GM12878 (cell line): ENCODE results near the gene TRAF3IP1.

ENCODE experiments used
- BCL11A ChIP-seq: IDR thresholded peaks from 2 replicates; pipeline ENCODE4 v1.6.1; 2011; ENCODE audit warnings: low read depth, low read length
- DPF2 ChIP-seq: fragments of 450-650 bp; IDR thresholded peaks from 2 replicates; pipeline ENCODE4 v1.6.1; 2017; ENCODE audit warnings: mild to moderate bottlenecking
- JUND ChIP-seq: IDR thresholded peaks from 2 replicates; pipeline ENCODE4 v1.6.1; 2012; ENCODE audit warnings: low read depth, mild to moderate bottlenecking, low read length, improper control_type of control experiment, moderate library complexity
- KLF5 ChIP-seq: fragments of 450-650 bp; IDR thresholded peaks from 2 replicates; pipeline ENCODE4 v1.6.1; 2014; ENCODE audit warnings: mild to moderate bottlenecking; ENCODE audit not compliant: partially characterized antibody
- RB1 ChIP-seq: fragments of 450-650 bp; formaldehyde crosslinking; IDR thresholded peaks from 2 replicates; pipeline ENCODE4 v1.6.1; 2017; ENCODE audit warnings: mild to moderate bottlenecking, borderline replicate concordance
- SIN3A ChIP-seq: IDR thresholded peaks from 2 replicates; pipeline ENCODE4 v1.6.1; 2012; ENCODE audit warnings: low read depth, low read length, improper control_type of control experiment
- SP1 ChIP-seq: IDR thresholded peaks from one replicate; pipeline ENCODE4 v1.6.1; 2011; ENCODE audit warnings: low read depth, low read length
- ZNF274 ChIP-seq: IDR thresholded peaks from one replicate; pipeline ENCODE4 v1.8.0; 2011; ENCODE audit not compliant: insufficient read length, insufficient read depth
- ZSCAN29 ChIP-seq: fragments of 450-650 bp; IDR thresholded peaks from 2 replicates; pipeline ENCODE4 v1.6.1; 2017; ENCODE audit warnings: mild to moderate bottlenecking, moderate library complexity
- TF ChIP-seq, protein P1 (sequence below): fragments of 450-650 bp; IDR thresholded peaks from 2 replicates; pipeline ENCODE4 v1.6.1; 2017; ENCODE audit warnings: mild to moderate bottlenecking
- TF ChIP-seq, protein P2 (sequence below), 3 experiments: IDR thresholded peaks in 2 of 3; conservative IDR thresholded peaks in 1 of 3; 2 replicates each; pipeline ENCODE4 v1.5.1; 2011; ENCODE audit warnings: low read depth in 3 of 3, low read length in 3 of 3, mild to moderate bottlenecking in 3 of 3, control low read depth in 2 of 3, moderate library complexity in 2 of 3, inconsistent platforms in 1 of 3, mixed read lengths in 1 of 3; ENCODE audit not compliant: control insufficient read depth in 2 of 3, insufficient read depth in 1 of 3; ENCODE audit errors: extremely low read depth in 1 of 3
- TF ChIP-seq, protein P3 (sequence below): fragments of 150-350 bp; IDR thresholded peaks from 2 replicates; pipeline ENCODE4 v1.6.1; 2014; ENCODE audit warnings: mild to moderate bottlenecking, low read depth, low read length

DNA sequence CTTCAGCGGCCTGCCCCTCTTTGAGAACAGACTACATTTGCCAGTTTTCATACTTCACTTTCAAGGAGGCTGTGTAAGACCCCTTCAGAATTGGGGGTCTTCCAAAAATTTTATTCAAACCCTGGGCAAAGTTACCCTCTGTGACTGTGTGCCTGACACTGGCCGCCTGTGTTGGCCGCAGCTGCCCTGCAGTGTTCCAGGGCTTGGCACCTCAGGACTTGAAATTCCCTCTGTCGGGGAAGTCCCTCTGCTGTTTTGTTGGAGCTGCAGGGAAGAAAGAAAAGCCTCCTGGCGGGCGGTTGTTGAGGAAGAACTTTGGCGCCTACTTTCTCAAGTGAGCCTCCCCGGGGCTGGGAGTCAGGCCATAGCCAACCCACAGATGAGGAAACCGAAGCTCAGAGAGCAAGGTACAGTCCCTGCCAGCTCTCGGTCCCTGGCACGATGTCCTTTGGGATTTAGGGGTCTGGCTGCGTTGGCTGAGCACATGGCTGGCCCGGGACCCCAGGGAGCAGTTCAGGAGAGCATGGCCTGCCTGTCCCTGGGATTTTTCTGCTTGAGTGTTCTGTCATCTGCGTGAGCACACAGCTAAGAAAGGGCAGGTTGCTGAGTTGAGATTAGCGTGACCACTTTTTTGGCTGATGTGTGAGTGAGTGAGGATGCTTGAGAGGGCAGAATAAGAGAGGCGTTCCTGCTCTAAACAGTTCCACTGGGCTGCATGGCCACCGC lies 88.5 kb downstream of the TRAF3IP1 start:
- TF ChIP-seq SP1: no peak
- TF ChIP-seq ZSCAN29: no peak
- TF ChIP-seq, protein P1, sequence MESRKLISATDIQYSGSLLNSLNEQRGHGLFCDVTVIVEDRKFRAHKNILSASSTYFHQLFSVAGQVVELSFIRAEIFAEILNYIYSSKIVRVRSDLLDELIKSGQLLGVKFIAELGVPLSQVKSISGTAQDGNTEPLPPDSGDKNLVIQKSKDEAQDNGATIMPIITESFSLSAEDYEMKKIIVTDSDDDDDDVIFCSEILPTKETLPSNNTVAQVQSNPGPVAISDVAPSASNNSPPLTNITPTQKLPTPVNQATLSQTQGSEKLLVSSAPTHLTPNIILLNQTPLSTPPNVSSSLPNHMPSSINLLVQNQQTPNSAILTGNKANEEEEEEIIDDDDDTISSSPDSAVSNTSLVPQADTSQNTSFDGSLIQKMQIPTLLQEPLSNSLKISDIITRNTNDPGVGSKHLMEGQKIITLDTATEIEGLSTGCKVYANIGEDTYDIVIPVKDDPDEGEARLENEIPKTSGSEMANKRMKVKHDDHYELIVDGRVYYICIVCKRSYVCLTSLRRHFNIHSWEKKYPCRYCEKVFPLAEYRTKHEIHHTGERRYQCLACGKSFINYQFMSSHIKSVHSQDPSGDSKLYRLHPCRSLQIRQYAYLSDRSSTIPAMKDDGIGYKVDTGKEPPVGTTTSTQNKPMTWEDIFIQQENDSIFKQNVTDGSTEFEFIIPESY: no peak
- TF ChIP-seq, protein P2, sequence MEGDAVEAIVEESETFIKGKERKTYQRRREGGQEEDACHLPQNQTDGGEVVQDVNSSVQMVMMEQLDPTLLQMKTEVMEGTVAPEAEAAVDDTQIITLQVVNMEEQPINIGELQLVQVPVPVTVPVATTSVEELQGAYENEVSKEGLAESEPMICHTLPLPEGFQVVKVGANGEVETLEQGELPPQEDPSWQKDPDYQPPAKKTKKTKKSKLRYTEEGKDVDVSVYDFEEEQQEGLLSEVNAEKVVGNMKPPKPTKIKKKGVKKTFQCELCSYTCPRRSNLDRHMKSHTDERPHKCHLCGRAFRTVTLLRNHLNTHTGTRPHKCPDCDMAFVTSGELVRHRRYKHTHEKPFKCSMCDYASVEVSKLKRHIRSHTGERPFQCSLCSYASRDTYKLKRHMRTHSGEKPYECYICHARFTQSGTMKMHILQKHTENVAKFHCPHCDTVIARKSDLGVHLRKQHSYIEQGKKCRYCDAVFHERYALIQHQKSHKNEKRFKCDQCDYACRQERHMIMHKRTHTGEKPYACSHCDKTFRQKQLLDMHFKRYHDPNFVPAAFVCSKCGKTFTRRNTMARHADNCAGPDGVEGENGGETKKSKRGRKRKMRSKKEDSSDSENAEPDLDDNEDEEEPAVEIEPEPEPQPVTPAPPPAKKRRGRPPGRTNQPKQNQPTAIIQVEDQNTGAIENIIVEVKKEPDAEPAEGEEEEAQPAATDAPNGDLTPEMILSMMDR (IDR thresholded peaks at IDR 0.05 in 2 of 3, conservative IDR thresholded peaks at IDR 0.05 in 1 of 3; ENCODE audit: control insufficient read depth in 2 of 3, extremely low read depth in 1 of 3, insufficient read depth in 1 of 3, low read depth in 3 of 3, low read length in 3 of 3): no peak
- TF ChIP-seq JUND: no peak
- TF ChIP-seq BCL11A: no peak
- TF ChIP-seq, protein P3, sequence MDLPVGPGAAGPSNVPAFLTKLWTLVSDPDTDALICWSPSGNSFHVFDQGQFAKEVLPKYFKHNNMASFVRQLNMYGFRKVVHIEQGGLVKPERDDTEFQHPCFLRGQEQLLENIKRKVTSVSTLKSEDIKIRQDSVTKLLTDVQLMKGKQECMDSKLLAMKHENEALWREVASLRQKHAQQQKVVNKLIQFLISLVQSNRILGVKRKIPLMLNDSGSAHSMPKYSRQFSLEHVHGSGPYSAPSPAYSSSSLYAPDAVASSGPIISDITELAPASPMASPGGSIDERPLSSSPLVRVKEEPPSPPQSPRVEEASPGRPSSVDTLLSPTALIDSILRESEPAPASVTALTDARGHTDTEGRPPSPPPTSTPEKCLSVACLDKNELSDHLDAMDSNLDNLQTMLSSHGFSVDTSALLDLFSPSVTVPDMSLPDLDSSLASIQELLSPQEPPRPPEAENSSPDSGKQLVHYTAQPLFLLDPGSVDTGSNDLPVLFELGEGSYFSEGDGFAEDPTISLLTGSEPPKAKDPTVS: no peak
- TF ChIP-seq ZNF274: no peak
- TF ChIP-seq KLF5: no peak
- TF ChIP-seq SIN3A: no peak
- TF ChIP-seq DPF2: no peak
- no peak for TF ChIP-seq RB1
